HL-60/S4 treated with phorbol 12-myristate 13-acetate at 8.2 ng/mL for 4 days and 3 days (cell line): ENCODE measurements around the gene NKX6-1.

Experiments
- in situ Hi-C: fragments of 300-500 bp; cut with MboI; formaldehyde crosslinking; loops from 2 replicates; pipeline ENCODE4 v1.15.0; 2022; ENCODE audit warnings: low sequenced_read_pairs

The NKX6-1 gene

GRCh38 chr4:84480082-84480481 is 19.0 kb downstream of the NKX6-1 start:
- in situ Hi-C loops, result no loop called here

DNA sequence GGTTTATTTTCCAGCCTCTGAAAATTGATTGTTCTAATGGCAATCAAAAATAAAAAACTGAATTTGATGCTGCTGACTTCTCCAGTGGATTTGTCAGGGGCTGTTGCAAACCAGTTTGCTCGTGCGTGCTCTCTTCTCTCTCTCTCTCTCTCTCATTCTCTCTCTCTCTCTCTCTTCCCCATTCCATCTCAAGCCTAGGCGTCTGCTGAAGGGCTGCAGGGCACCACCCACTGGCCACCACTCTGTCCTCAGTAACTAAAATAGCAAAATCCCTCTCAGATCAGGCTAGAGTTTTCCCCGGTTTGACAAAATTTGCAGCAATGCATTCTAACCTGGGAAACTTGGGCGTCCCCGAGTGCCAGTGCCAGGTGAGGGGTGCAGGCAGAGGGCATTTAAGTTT is 19.4 kb downstream of the NKX6-1 start:
- in situ Hi-C loops, result no loop called here

DNA sequence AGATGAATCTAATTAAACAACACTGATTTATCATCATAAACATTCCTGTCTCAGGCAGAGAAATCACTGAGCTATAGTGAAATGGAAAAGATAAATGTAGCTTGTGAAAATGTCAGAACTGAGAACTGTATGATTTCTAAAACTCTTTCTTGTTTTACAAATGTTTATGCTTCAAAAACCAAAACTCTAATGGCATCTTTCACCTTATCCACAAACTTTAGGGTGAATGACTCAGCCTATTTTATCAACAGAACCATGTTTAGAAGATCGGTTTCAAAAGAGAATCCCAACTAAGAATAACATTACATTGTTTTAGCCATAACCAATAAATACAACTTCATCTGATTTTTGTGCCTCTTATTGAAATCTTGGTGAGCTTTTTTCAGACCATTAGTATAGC is 21.4 kb downstream of the NKX6-1 start:
- in situ Hi-C loops, result no loop called here

GRCh38 chr4:84474107-84474506 is 25.0 kb downstream of the NKX6-1 start:
- in situ Hi-C loops, result no loop called here

DNA sequence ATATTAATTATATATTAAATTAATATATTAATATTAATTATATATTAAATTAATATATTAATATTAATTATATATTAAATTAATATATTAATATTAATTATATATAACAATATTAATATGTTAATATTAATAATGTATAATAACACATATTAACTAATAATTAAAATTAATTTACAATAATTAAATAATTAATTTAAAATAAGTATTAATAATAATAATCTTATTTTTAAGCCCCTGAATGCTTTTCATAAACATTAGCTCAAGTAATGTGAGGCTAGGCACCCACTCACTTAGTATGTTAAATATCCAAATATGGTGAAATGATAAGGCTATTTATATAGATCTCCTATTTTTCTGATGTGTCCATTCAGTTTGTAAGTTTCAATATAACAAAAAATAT is 26.9 kb downstream of the NKX6-1 start:
- in situ Hi-C loops, result no loop called here

DNA sequence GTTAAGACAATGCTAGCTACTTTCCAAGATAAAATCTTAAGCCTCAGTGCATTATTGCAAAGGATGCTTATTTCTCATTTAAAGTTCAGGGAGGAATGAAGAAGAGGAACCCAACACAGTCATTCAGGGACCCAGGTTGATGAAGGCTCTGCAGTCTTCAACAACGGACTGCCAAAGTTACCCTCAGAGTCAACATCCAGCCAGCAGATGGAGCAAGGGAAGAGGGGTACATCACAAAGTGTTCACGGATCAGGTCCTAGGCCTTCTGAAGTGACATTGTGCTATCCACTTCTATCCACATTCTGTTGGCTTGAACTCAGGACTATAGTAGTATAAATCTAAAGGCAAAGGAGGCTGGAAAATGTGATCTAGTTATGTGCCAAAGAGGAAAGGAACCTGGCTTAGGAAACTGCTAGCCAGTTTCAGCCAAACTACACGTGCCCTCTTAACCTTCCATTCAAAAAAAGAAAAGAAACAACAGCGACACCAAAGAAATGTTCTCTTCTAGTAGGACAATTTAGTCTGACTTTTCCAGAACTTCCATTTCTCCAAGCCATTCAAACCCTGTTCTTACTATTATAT is 28.8 kb downstream of the NKX6-1 start:
- in situ Hi-C loops, result no loop called here

DNA sequence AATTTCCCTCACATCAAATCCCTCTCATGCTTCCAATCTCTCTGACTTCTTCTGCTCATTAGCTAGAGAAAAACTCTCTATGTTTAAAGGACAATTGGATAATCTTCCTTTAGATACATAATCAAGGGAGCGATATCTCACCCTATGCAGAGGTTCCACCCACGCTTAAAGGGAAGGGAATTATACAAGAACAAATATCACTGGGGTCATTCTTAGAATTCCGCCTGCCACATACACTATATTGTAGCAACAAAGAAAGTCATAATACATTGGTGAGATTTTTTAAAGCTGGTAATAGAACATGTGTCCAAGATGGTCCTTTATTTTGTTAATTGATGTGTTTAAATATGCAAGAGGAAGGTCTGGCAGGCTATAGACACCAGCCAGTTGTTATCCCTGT is 31.5 kb downstream of the NKX6-1 start:
- in situ Hi-C loops, result no loop called here

DNA sequence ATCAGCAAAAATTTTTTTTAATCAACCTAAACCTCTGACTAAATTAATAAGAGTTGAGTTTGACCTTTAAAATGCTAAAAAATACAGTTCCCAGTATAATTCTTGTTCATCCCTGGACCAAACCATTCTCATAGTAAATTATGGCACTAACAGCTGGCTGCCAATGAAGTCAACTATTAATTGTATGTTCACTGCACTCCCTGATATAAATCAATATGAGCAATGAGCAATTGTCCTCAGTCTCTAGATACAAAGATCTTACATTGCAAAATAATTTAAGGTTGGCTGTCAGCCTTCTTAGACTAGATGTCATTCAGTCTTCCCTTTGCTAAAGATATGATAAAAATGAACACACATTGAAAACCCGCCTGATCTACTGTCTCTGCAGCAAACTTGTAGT is 39.3 kb downstream of the NKX6-1 start:
- in situ Hi-C loops, result no loop called here

DNA sequence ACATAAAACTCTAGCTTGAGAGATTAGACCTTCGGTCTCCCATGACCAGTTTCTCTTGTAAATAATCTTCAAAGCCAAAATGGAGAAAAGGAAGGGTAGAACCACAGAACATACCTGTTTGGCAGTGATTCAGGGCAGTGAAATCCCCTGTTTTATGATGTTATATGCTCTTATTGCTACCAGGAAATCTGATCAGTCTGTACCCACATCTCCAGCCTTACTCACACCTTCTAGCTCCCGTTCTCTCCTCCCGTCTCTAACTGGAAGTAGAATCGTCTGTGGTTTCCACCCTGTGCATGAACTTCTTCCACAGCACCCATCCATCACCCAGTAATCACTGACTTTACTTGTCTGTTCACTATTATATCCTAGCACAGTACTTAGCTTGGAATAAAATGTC is 42.9 kb downstream of the NKX6-1 start:
- in situ Hi-C loops, result no loop called here

DNA sequence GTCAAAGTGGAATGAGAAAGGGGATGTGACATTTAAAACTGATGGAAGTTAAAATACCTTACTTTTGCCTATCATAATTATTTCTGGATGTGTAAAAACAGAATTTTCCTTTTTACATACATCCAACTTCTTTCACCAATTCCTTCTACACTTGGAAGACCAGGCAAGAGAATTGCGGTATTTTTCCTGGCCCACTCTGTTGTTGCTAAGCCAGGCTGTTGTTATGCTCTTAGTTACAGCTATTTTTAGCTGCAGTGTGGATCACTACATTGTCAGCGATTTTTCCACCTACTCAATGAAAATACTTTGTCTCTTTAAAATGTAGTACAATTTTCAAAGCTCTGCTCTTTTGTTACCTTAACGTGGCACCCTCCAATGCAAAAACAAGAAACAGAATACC is 43.4 kb downstream of the NKX6-1 start:
- in situ Hi-C loops, result no loop called here

- in situ Hi-C loops, result no loop called here
Measured at GRCh38 chr4:84451546-84451945, 47.5 kb downstream of the NKX6-1 start.

DNA sequence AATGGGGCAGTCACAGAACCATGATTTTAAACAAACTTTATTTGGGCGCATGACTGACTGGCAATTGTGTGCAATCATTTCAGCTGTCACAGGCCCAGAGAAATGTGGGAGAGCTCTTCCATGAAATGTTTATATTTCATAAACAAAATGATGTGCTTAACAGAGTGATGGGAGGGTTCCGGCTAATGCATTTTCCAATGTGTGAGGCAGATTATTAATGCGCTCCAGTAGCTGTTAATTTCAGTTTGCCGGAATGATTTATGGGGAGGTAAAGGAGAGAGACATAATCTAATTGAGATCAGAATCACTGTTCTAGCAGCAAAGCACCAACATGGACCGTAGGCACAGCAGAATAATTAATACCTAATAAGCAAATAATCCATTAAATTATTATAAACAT is 55.6 kb downstream of the NKX6-1 start:
- in situ Hi-C loops, result no loop called here

DNA sequence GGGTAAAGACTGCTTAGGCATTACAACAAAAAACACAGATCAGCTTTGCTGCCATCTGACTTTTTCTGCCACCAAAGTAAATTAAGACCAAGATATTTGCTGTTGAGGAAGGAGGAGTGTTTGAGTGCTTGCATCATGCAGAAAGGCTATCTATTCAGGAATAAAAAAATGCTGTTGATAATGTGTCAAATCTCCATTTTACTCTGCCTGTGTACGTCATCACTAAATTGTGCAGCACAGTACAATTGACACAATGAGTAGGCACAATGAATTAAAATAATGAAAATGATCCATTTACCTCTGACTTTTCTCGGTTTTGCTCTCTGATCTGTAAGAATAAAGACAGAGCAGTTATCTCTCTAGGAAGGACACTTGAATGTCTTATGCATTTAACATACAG is 56.3 kb downstream of the NKX6-1 start:
- in situ Hi-C loops, result no loop called here
